Measurements from ENCODE around the gene INPP4B. TPM values are rescaled to one million over a fixed set of nuclear protein-coding genes. Genes with fewer than 3 reads are reported as not detected.

Gene INPP4B
- polyA plus RNA-seq, 1 donor from 2014 or later = 1.2 TPM

GRCh38 chr4:142035566-142035965 is 810.5 kb downstream of the INPP4B start:
- H3K4me3 Mint-ChIP-seq = no peak overlapping the region

GRCh38 chr4:142034101-142034500 is 812.0 kb downstream of the INPP4B start:
- Mint-ChIP-seq H3K27ac (no peak overlapping the region), H3K4me3 (no peak overlapping the region), H3K27me3 (no peaks in the 10 kb centered on the region), H3K36me3 (no peaks in the 10 kb centered on the region), H3K4me1 (no peaks in the 10 kb centered on the region), H3K9me3 (no peaks in the 10 kb centered on the region)

More at GRCh38 chr4:142035566-142035965, 810.5 kb downstream of the INPP4B start:
- no peaks in the 10 kb centered on the region for H3K36me3 Mint-ChIP-seq
- no peak overlapping the region for H3K27ac Mint-ChIP-seq
- H3K4me1 Mint-ChIP-seq = no peaks in the 10 kb centered on the region
- H3K9me3 Mint-ChIP-seq = no peaks in the 10 kb centered on the region
- peaks cover 3% of the 10 kb centered on the region for H3K27me3 Mint-ChIP-seq

GRCh38 chr4:142030010-142030409 is 816.1 kb downstream of the INPP4B start:
- Mint-ChIP-seq H3K4me1 (no peaks in the 10 kb centered on the region), H3K9me3 (no peaks in the 10 kb centered on the region), H3K27ac (no peak overlapping the region), H3K27me3 (no peaks in the 10 kb centered on the region), H3K4me3 (no peak overlapping the region), H3K36me3 (no peaks in the 10 kb centered on the region)

- Mint-ChIP-seq H3K27ac (no peak overlapping the region), H3K4me1 (no peaks in the 10 kb centered on the region), H3K36me3 (no peaks in the 10 kb centered on the region), H3K27me3 (no peaks in the 10 kb centered on the region), H3K9me3 (no peaks in the 10 kb centered on the region), H3K4me3 (no peak overlapping the region)
Observed at GRCh38 chr4:142021761-142022160, 824.3 kb downstream of the INPP4B start.

- Mint-ChIP-seq H3K4me1 (no peaks in the 10 kb centered on the region), H3K4me3 (no peak overlapping the region), H3K36me3 (no peaks in the 10 kb centered on the region), H3K9me3 (no peaks in the 10 kb centered on the region), H3K27ac (no peak overlapping the region), H3K27me3 (no peaks in the 10 kb centered on the region)
Observed at GRCh38 chr4:142021181-142021580, 824.9 kb downstream of the INPP4B start.

DNA sequence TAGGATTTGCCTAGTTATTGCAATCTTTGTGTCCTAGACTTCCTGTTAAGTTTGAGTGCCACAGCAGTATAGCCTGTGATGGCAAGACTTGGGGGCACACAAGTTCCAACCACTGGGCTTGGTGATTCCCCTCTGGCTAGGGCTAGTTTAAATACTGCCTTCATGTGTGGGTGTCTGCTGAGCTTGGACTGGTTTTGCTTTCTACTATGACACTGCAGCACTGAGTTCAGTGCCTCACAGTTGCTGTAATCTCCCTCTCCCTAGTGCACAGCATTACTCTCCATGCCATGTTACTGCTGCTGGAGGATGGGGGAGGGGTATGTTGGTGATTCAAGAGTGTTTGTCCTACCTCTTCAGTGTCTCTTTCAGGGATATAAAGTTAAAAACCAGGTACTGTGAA is 830.1 kb downstream of the INPP4B start:
- no peaks in the 10 kb centered on the region for H3K36me3 Mint-ChIP-seq
- no peaks in the 10 kb centered on the region for H3K27me3 Mint-ChIP-seq
- no peak overlapping the region for H3K27ac Mint-ChIP-seq
- H3K9me3 Mint-ChIP-seq = peaks cover 0 to 6% (median 0%) of the 10 kb centered on the region in 3 donors
- no peaks in the 10 kb centered on the region for H3K4me1 Mint-ChIP-seq
- no peak overlapping the region for H3K4me3 Mint-ChIP-seq

- Mint-ChIP-seq H3K36me3 (no peaks in the 10 kb centered on the region), H3K27ac (no peak overlapping the region), H3K9me3 (peaks cover under 1 to 9% (median 4%) of the 10 kb centered on the region in 3 donors), H3K27me3 (no peaks in the 10 kb centered on the region), H3K4me1 (no peaks in the 10 kb centered on the region), H3K4me3 (no peak overlapping the region)
Observed at GRCh38 chr4:142009751-142010150, 836.4 kb downstream of the INPP4B start.

GRCh38 chr4:142005519-142005918 is 840.6 kb downstream of the INPP4B start:
- Mint-ChIP-seq H3K27me3 (no peaks in the 10 kb centered on the region), H3K4me3 (no peak overlapping the region), H3K36me3 (no peaks in the 10 kb centered on the region), H3K9me3 (peaks cover 4 to 7% (median 4%) of the 10 kb centered on the region in 3 donors), H3K4me1 (no peaks in the 10 kb centered on the region), H3K27ac (no peak overlapping the region)

- Mint-ChIP-seq H3K4me1 (no peaks in the 10 kb centered on the region), H3K27me3 (no peaks in the 10 kb centered on the region), H3K36me3 (no peaks in the 10 kb centered on the region), H3K27ac (no peak overlapping the region), H3K9me3 (peaks cover 0 to 7% (median 5%) of the 10 kb centered on the region in 3 donors), H3K4me3 (no peak overlapping the region)
Observed at GRCh38 chr4:141999446-142000143, 846.5 kb downstream of the INPP4B start.

DNA sequence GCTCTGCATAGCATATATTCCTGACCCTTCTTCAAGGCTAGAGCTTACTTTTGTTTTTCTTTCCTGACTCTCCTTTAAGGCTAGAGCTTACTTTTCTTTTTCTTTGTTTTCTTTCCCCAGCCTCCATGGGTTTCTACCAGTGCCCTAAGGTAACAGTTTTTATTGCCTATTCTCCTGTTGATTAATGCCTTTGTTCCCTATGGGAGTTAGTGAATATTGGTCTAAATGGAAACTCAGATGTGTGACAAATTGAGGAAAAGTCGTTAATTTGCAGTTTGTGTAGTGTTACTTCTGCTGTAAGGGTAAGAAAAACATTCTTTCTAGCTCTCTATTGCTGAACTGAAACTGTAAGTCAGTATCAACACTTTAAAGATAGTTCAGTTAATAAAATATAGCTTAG is 851.0 kb downstream of the INPP4B start:
- no peak overlapping the region for H3K27ac Mint-ChIP-seq
- H3K4me1 Mint-ChIP-seq = no peaks in the 10 kb centered on the region
- no peak overlapping the region for H3K4me3 Mint-ChIP-seq
- H3K9me3 Mint-ChIP-seq = peaks cover 1 to 19% (median 2%) of the 10 kb centered on the region in 3 donors
- no peaks in the 10 kb centered on the region for H3K27me3 Mint-ChIP-seq
- H3K36me3 Mint-ChIP-seq = no peaks in the 10 kb centered on the region

GRCh38 chr4:141977433-141977832 is 868.7 kb downstream of the INPP4B start:
- H3K9me3 Mint-ChIP-seq = peaks cover 0 to 4% (median 0%) of the 10 kb centered on the region in 3 donors
- H3K36me3 Mint-ChIP-seq = peaks cover 3% of the 10 kb centered on the region
- H3K27ac Mint-ChIP-seq = no peak overlapping the region
- no peaks in the 10 kb centered on the region for H3K4me1 Mint-ChIP-seq
- H3K4me3 Mint-ChIP-seq = no peak overlapping the region
- no peaks in the 10 kb centered on the region for H3K27me3 Mint-ChIP-seq

Data from IgD-negative memory B cell (primary cell).